Measurements from ENCODE around the gene HPD.

HPD gene

GRCh38 chr12:121789800-121790728 lies 68.6 kb downstream of the HPD start:
- H3K4me3 ChIP-seq (replicated peaks in 1 of 2; ENCODE audit: low read depth in 2 of 2, low read length in 2 of 2): no peak overlapping the region

More at GRCh38 chr12:121789800-121790728, 68.6 kb downstream of the HPD start:
- no peak for TF ChIP-seq CTCF (IDR thresholded peaks at IDR 0.05; ENCODE audit: low read depth, low read length)
- DNase-seq (ENCODE audit: low read depth in 2 of 2): no peak
